Hematopoietic multipotent progenitor cell treated with erythropoietin and hydrocortisone succinate and interleukin-3 and kit ligand, for 6 days (in vitro differentiated cells): ENCODE data around the gene PLB1.
"Not testable (repeated sequence)": the region's sequence is repeated elsewhere in the genome, so short reads cannot be mapped to it uniquely, and the experiment has no call there.

ENCODE experiments used
- DNase-seq: peaks from one replicate; pipeline ENCODE4 v3.0.0-alpha.2; 2015

PLB1 gene

DNA sequence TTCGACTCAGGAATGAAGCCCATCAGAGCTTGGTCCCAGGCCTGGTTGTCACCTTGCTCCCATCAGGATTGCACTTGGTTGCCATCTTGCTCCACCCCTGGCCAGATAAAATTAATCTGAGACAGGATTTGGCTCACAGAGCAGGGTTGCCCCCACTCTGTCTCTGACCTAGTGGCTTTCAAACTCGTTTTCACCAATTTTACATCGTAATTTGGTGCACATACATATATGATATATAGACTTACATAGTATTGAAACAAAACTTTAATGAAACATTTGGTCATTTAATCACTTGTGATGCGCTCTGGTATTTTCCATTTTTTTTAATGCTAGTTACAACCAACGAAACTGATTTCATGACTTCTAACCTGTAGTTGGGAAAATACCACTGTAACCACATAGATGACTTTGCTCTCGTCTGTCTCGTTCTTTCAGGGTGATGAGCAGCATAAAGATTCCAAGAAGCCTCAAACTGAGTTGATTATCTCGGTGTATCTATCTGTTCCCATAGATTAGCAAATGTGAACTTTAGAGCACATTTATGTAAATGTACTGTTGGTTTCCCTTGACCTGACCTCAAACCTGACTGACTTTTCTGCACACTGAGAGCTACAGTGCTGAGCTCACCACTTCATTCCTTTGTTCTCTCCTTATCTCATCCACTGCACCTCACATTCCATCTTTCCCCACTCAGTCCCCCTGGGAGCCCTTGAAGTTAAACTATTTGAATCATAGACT lies 30.5 kb upstream of the PLB1 start:
- peak; percentile 44 for DNase-seq

DNA sequence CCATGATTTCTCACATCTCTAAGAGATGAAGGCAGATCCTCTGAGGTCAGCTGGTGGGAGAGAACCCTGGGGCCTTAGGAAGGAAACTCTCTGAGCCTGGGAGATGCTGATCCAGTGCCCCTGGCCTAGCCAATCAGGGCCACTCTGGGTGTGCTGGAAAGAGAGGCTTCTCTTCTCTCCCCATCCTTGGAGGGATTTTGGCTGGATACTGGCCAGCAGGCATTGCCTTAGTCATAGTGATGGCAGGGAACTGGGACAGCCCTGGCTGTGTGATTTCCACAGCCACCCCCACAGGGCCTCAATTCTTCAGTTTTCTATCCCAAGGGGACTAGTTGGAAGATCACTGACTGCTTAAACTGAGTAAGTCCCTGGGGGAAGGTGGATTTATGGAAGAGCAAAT lies 26.6 kb upstream of the PLB1 start:
- DNase-seq, result no peak

DNA sequence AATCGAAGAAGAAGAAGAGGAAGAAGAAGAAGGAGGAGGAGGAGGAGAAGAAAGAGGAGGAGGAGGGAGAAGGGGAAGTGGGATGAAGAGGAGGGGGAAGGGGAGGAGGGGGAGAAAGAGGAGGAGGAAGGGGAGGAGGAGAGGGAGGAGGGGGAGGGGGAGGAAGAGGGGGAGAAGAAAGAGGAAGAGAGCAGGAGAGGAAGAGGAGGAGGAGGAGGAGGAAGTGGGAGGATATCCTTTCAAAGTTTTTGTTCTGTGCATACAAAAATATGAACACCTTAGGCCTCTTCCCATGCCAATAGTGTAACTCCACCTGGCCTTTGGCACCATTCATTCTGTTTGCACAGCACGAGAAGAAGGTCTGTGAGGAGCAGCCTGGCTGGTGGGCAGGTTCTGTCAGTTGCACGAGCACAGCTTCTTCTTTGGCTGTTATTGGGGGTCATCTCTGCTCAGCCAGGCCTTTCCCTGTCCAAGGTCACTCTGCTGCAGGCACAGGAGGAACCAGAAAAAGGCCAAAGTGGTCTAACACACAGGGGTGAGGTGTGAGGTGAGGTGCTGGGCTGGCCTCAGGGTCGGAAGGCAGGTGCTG lies 25.8 kb upstream of the PLB1 start:
- DNase-seq, result no peak

DNA sequence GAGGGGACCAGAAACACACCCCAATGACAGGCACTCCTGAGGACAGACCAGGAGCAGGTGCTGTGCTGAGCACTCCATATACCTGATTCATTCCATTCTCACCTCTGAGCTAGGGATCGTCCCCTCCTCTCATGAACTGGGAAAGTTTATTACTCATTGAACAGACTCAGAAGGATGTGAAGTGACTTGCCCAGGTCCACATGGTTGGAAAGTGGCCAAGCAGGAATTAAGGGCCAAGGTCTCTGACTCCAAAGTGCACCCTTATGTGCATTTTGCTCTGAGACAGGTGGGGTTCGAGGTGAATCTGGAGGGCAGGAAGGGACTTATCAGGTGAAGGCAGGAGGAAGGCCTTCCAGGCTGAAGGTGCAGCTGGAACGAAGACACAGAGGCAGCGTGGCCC lies 25.1 kb upstream of the PLB1 start:
- no peak for DNase-seq

DNA sequence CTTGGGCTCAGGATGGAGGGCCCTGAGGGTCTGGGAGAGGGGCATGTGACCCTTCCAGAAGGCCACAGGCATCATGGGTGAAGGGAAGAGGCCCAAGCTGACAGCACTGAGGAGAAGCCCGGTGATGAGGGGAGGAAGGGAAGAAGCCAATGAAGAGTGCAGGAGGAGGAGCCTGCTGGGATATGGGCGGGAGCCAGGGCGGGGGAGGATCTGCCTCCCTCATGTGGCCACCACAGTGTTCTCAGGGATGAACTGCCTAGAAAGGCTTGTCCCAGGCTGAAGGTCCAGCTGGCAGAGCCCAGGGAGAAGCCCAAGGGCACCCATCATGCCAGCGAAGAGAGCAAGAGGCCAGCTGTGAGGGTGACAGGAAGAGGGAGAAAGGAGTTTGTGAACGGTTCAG lies 24.6 kb upstream of the PLB1 start:
- no peak for DNase-seq

DNA sequence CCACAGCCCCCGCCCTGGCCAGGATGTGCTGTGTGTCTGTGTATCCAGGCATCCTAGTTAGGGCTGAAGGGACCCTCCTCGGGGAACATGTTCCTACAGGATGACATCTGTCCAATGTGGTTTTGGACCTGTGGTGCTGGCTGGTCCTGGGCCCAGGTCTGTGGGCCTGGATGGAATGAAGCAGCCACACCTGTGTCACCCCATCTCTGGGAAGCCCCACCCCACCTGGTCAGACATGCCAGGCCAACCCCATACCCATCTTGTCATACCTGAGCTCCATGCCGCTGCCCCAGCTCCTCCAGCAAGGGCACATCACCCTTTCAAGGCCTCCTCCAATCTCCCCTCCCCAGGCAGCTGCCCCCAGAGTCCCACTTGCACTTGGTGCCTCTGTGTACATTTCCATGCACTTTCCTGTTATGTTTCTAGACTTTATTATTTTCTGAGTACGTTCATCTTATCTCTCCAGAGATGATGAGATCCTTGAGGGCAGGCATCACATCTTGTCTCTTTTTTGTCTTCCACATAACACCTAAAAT lies 24.1 kb upstream of the PLB1 start:
- no peak for DNase-seq

DNA sequence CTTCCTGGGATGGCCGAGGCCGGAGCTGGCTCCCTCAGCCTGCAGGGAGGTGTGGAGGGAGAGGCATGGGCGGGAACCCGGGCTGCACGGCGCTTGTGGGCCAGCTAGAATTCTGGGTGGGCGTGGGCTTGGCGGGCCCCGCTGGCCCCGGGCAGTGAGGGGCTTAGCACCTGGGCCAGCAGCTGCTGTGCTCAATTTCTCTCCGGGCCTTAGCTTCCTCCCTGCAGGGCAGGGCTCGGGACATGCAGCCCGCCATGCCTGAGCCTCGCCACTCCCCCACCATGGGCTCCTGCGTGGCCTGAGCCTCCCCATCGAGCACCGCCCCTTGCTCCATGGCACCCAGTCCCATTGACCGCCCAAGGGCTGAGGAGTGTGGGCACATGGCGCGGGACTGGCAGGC lies 23.2 kb upstream of the PLB1 start:
- DNase-seq, result not testable (repeated sequence)

DNA sequence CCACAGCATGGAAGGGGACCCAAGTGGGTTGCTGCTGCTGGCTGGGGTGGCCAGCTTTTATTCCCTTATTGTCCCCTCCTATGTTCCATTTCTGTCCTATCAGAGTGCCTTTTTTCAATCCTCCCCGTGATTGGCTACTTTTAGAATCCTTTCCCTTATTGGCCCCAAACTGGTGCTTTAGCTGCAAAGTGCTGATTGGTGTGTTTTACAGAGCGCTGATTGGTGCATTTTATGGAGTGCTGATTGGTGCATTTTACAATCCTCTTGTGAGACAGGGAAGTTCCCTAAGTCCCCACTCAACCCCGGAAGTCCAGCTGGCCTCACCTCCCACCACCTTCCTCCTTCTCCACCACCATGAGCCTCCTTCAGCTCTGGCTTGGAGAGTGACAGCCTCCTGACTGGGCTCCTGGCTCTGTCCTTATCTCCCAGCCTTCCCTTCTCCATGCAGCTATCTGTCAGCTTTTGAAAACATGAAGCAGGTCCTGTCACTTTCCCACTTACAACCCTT lies 20.7 kb upstream of the PLB1 start:
- no peak for DNase-seq

DNA sequence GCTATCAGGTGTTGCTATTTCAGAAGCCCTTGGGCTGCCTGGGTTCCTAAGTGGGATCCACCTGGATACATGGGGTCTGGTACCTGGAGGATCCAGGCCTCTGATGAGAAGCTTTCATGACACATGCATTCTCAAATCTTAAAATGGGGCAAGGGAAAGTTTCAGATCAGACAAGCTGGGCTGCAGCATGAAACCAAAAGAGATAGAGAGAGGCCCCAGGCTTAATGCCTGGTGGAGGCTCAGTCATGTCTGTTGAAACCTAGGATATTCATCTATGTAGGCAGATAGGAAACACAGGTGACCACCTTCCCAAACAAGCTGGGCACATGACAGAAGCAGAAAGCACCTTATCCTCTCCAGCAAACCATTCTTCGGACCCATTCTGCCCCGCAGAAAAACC lies 18.8 kb upstream of the PLB1 start:
- no peak for DNase-seq

DNA sequence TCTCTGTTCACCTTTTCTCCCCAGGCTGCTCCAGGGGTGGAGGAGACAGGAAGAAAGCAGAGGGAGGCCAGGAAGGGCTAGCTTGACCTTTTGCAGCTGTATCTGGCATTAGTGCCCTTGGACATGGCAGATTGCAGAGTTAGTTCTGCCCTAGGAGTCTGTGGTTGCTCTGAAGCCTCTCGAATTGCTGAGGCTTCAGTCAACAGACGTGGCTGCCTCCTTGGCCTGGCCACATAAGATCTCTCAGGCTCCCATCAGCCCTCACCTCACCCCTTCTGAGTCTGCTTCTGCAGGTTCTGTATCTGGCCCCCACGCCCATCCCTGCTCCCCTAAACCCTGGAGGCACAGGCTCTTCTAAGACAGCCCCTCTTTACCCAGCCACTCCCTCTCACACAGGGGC lies 18.2 kb upstream of the PLB1 start:
- no peak for DNase-seq

DNA sequence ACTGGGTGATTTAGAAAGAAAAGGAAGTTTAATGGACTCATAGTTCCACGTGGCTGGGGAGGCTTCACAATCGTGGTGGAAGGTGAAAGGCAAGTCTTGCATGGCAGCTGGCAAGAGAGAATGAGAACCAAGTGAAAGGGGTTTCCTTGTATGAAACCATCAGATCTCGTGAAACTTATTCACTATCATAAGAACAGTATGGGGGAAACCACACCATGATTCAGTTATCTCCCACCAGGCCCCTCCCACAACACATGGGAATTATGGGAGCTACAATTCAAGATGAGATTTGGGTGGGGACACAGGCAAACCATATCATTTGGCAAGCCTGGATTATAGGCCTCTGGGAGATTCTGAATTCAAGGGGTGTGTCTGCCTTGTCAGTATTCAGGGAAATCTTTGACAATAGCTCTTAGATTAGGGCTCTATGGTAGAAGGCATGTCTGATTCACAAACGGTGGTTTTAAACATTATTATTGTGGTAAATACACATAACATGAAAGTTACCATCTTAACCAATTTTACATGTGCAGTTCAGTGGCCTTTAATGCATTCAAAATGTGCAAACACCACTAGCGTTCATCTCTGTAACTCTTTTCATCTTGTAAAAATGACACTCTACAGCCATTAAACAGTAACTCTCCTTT lies 15.3 kb upstream of the PLB1 start:
- no peak for DNase-seq

DNA sequence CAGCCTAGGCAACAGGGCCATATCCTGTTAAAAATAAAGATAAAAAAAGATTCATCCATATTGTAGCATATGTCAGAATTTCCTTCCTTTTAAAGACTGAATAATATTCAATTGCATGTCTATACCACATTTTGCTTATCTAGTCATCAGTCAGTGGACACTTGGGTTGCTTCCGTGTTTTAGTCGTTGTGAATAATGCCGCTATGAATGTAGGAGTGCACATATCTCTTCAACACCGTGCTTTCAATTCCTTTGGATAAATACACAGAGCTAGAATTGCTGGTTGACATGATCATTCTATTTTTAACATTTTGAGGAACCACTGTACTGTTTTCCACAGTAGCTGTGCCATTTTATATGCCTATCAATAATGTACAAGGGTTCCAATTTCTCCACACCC lies 14.0 kb upstream of the PLB1 start:
- DNase-seq, result no peak

DNA sequence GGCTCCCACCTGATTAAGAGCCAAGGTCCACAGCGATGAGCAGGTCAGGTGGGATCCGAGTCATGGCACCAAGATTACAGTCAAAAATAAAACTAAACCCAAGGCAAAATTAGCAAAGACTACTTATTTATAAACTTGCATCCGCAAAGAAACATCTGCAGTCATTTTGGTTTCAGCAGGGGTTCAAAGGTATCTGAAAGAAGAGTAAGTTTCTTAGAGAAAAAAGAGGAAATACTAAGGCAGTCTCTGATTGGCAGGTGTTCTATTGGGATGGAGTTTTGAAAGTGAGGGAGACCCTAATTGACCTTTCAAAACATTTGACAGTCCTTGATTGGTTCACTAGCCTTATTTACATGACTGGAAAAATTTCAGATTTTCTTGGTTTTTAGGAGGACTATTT lies 11.0 kb upstream of the PLB1 start:
- DNase-seq, result no peak

DNA sequence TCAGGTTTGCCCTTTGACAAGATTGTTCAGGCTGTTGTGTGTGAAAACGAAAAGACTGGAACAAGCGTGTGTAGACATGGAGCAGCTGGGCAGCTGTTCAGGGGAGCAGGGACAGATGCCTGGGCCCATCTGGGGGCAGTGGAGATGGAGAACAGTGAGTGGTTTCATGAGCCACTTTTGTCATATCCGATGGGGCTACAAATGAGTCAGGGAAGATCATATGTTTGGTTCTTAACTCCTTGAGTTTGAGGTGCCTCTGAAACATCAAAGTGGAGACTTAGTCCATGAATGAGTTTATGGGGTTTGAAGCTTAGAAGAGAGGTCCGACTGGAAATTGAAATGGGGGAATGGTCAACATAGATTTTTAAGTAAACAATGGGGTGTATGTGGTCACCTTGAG lies 9.3 kb upstream of the PLB1 start:
- DNase-seq, result no peak

DNA sequence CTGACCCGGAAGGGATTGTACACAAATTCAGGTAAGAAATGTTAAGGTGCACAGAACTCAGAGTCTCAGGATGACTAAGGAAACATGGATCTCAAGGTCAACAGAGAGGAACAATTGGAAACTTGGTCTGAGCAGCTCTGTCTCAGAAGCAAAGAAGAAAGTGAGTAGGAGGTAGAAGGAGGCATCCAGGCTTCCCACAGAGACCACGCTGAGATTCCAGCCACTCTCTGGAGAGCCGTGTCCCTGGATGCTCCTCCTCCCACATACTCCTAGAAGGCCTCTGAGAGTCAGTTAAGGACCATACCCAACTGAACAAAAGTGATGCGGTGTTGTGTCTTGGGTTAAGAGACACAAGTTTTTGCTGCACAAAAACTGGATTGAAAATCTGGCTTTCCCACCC lies 8.6 kb upstream of the PLB1 start:
- DNase-seq, result no peak

DNA sequence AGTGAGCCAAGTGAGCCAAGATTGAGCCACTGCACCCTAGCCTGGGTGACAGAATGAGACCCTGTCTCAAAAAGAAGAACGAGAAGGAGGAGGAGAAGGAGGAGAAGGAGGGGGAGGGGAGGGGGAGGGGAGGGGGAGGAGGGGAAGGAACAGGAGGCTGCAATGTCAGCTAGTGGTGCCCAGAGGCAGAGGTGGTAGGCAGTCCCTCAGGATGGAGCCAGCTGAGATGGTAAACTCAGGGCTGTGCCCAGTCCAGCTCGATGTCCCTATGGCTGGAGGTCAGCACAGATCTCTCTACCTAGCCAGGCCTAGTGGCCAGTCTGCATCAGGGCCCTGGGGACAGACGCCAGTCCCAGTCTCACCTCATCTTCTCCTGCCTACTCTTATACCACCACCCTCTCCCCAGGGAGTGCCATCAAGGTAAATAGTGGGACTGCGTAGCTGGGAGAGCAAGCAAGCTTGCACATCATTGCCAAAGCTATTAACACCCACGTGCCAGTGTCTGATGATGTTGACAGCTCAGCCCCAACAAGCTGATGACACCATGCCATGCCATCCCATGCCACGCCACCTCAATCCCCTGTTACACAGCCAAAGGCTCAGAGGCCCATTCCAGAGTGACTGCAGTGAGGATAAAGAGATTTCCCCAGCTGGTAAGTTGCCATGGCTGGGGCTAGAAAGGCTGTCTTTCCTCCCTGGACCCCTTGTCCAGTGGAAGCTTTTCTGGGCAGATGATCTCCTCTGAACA lies 7.6 kb upstream of the PLB1 start:
- no peak for DNase-seq

DNA sequence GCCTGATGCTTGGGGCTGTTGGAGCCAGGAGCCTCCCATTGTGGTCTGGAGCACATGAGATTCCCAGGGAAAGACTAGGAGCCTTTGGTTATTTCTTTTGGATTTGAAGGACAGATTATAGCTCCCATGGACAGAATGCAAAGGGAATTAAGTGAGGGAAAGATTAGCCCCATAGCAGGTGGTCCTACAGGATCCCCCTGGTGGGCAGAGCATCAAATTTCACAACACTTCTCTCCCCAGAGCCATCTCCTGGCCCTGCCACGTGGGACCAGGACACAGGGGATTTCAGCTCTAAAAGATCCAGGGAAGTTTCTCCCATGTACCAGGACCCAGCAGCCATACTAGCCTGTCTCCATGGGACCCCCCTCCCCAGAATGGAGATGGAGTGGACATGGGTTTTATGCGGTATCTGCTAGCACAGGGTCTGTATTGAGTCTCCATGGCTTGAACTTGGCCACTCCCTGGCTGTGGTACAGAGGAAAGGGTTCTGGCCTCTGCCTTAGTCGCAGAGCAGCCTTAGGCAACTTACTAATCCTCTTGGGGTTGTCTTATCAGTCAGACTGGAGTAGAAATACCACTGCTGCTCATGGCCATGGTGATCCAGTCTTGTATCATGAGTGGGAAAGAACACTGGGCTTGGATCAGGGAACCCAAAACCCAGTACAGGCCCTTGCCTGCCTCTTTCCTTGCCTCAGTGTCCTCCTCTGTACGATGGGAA lies 6.8 kb upstream of the PLB1 start:
- DNase-seq, result no peak

DNA sequence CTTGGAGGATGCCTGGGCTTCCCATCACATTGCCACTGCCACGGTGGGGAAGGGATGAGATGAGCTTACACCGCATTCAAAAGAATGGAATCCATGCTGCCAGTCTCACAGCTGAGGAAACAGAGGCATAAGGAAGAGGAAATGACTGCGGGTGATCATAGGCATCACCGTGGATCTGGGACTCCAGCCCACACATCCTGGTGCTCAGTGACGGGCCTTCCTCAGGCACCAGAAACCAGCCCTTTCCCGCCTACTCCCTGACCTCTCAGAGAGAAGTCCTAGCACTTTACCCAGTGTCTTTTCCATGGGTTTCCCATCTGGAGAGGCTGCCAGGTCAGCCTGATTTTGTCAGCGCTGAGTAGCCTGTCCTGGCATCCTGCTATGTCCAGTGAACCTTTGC lies 5.3 kb upstream of the PLB1 start:
- DNase-seq, result no peak

DNA sequence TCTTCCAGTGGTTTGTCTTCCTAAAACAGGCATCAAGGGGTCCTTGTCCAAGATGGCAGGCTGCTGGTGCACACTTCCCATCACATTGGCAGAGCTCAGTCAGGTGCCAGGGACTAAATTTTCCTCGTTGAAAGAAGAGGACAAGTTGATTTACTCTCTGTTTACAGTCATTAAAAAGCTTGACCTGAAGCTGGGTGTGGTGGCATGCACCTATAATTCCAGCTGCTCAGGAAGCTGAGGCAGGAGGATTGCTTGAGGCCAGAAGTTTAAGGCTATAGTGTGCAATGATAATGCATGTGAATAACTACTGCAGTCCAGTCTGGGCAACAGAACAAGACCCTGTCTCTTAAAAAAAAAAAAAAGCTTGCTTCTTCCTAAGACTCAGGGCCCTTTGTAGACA lies 3.6 kb upstream of the PLB1 start:
- no peak for DNase-seq

DNA sequence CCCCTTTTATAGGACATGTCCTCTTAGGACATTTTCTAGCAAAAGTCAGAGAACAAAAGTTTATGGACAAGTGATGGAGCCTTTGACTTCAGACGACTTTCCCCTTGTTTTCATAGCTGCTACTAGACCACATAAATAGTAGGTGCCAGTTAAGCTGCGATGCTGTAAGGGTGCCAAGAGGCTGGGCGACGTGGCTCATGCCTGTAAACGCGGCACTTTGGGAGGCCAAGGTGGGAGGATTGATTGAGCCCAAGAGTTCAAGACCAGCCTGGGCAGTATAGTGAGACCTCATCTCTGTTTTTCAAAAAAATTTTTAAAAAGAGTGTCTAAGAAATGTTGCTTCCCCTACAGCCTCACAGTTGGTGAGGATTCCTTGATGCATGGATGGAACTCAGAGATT lies 2.2 kb upstream of the PLB1 start:
- no peak for DNase-seq

DNA sequence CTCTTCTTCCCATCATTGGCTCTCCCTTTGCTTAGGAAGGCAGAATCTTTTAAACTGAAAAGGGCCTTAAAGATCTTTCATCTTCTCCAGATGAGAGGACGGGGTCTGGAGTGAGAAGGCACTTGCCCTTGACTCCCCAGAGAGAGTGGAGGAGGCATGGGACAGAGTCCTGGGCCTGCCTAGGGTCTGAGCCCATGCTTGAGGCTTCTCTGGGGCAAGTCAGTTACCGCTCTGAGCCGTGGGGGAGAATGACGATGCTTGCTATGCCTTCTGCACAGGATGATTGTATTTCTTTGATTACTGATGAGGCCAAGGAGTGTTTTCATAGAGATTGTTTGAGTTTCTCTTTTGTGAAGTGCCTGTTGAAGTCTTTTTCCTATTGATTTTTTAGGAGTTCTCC lies 921 bp downstream of the PLB1 start:
- DNase-seq, result no peak

DNA sequence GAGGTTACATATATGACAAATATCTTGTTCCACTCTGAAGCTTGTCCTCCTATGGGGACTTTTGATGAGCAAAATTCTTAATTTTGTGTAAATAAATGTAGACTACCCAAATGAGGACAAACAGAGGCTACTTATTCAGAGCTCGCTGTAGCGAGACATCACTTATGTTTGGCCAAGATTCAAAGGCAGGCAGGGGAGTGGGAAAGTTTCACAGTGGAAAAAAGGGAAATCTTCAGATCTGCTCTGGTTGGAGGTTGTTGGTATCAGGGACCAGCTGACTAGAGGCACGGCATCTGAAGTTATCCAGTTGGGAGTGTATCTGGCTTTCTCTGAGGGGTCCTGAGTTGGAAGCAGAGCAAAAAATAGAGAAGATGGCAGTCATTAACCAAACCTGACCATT lies 1.3 kb downstream of the PLB1 start:
- no peak for DNase-seq

DNA sequence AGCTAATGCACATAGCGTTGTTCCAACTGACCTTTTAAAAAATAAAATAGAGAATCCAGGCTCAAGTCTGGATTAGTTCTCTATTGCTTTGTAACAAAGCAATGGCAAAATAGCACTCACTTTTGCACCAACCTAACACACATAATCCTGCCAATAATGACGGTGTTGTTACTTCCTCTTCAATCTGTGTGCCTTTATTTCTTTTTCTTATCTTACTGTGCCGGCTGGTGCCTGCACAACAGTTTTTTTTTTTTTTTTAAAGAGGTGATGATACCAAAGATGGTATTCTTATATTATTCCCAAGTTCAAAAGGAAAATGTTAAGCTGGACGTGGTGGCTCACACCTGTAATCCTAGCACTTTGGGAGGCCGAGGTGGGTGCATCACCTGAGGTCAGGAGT lies 3.4 kb downstream of the PLB1 start:
- DNase-seq, result peak; percentile 54
